ENCODE results near the gene SYT12. TPM values are rescaled to one million over a fixed set of nuclear protein-coding genes. Genes with fewer than 3 reads are reported as not detected.

SYT12 gene
- total and polyA plus RNA-seq, 2 of the 4 experiments (the other 2 are of a cell fraction), result 0.54 to 0.74 TPM

- Histone ChIP-seq H2BK5ac (ENCODE audit: low read depth, low read length, poor library complexity, severe bottlenecking) (no peak overlapping the region), H3K36me3 (ENCODE audit: control insufficient read depth, insufficient read depth, low read length) (no peaks in the 10 kb centered on the region), H2BK120ac (ENCODE audit: low read depth, low read length) (peak overlapping the region; percentile 10; the same call in 1 of the 2 replicates), H4K20me1 (ENCODE audit: insufficient read depth, low read length) (no peaks in the 10 kb centered on the region; the same call in 1 of the 2 replicates), H2AK5ac (ENCODE audit: low read depth, low read length) (peak overlapping the region; percentile 75; the same call in 1 of the 2 replicates), H4K8ac (ENCODE audit: low read depth in 2 of 2, low read length in 2 of 2) (peak overlapping the region; percentile 28 to 78; a peak in 2 of 4 replicates), H3K23ac (ENCODE audit: low read depth, low read length) (peak overlapping the region; percentile 66; the same call in 1 of the 2 replicates), H2AFZ (replicated peaks; ENCODE audit: low read length, poor library complexity) (peak overlapping the region; percentile 94), H3K14ac (replicated peaks; ENCODE audit: low read depth, low read length) (no peak overlapping the region), H3K9ac (ENCODE audit: low read depth, low read length) (peak overlapping the region; percentile 50; the same call in 1 of the 2 replicates), H3K56ac (ENCODE audit: extremely low read depth, insufficient read depth, low read length) (no peak overlapping the region; the same call in 1 of the 2 replicates), H3K18ac (ENCODE audit: low read depth, low read length) (no peak overlapping the region), H4K5ac (ENCODE audit: low read depth, low read length) (no peak overlapping the region; the same call in 1 of the 2 replicates), H3K9me1 (ENCODE audit: insufficient read depth, low read length) (peaks cover 10% of the 10 kb centered on the region), H2BK20ac (ENCODE audit: low read depth, low read length) (no peak overlapping the region; the same call in 1 of the 2 replicates), H3K4me3 (ENCODE audit: insufficient read depth, low read depth, low read length) (peak overlapping the region; percentile 54), H2AK9ac (replicated peaks; ENCODE audit: low read depth, low read length, poor library complexity) (peak overlapping the region; percentile 79), H2BK15ac (ENCODE audit: low read depth, low read length) (0 out of 3 replicates have a peak overlapping the region, but pooled peaks have one; percentile 31), H3K9me3 (ENCODE audit: control insufficient read depth, insufficient read depth, low read length) (no peaks in the 10 kb centered on the region), H4K91ac (ENCODE audit: insufficient read depth, low read depth, low read length) (no peak overlapping the region; the same call in 1 of the 2 replicates), H3K4me1 (ENCODE audit: control insufficient read depth, insufficient read depth, low read length) (peaks cover 22% of the 10 kb centered on the region), H3K79me1 (ENCODE audit: low read depth in 1 of 2, low read length in 2 of 2) (0 out of 4 replicates have a peak, but pooled peaks cover 0 to 12% of the 10 kb centered on the region in 2 experiments), H3K27me3 (ENCODE audit: control insufficient read depth, insufficient read depth, low read length) (no peaks in the 10 kb centered on the region), H3K4me2 (ENCODE audit: low read depth, low read length) (peak overlapping the region; percentile 60; the same call in 1 of the 2 replicates), H3K4ac (ENCODE audit: low read depth, low read length) (peak overlapping the region; percentile 67; the same call in 1 of the 2 replicates), H3K27ac (ENCODE audit: insufficient read depth, low read length) (no peak overlapping the region)
- POLR2A ChIA-PET (ENCODE audit: unreplicated experiment), result no interaction called here
- BruUV-seq (replicated peaks), result no TSS peak
- DNase-seq, result no peak
- intact Hi-C loops (cut with micrococcal nuclease) (no loop called here), in situ Hi-C loops (cut with MboI; ENCODE audit: low sequenced_read_pairs) (no loop called here), dilution Hi-C loops (cut with HindIII; ENCODE audit: low sequenced_read_pairs, unreplicated experiment) (no loop called here)
- 79% methylated on average over 4 of the region's 10 CpGs; no CpG with 5 or more reads in 1 of the 2 experiments for WGBS, 2 experiments (ENCODE audit: extremely low coverage in 2 of 2, insufficient read length in 1 of 2)
- TF ChIP-seq RAD21 (IDR thresholded peaks at IDR 0.05; ENCODE audit: low read length), result no peak
- TF ChIP-seq SMC3 (IDR thresholded peaks at IDR 0.05; ENCODE audit: low read depth, low read length), result no peak
- no peak for TF ChIP-seq MAFK (IDR thresholded peaks at IDR 0.05; ENCODE audit: low read depth, low read length)
- TF ChIP-seq MAZ (IDR thresholded peaks at IDR 0.05; ENCODE audit: borderline replicate concordance, low read depth, low read length), result no peak
- TF ChIP-seq RCOR1 (IDR thresholded peaks at IDR 0.05; ENCODE audit: insufficient replicate concordance, low read length), result no peak
- no peak for TF ChIP-seq MXI1 (IDR thresholded peaks at IDR 0.05; ENCODE audit: borderline replicate concordance, low read depth, low read length)
- no peak for TF ChIP-seq BHLHE40 (IDR thresholded peaks at IDR 0.05; ENCODE audit: low read depth, low read length)
- TF ChIP-seq NFE2L2 (IDR thresholded peaks at IDR 0.05; ENCODE audit: low read depth, low read length), result no peak
- TF ChIP-seq USF2 (IDR thresholded peaks at IDR 0.05; ENCODE audit: low read depth, low read length), result no peak
- TF ChIP-seq FOS (IDR thresholded peaks at IDR 0.05; ENCODE audit: low read depth, low read length), result no peak
- TF ChIP-seq POLR2A (IDR thresholded peaks at IDR 0.05; ENCODE audit: low read depth, low read length), result no peak
- TF ChIP-seq CEBPB (IDR thresholded peaks at IDR 0.05; ENCODE audit: low read depth, low read length), result no peak
- TF ChIP-seq CHD1 (IDR thresholded peaks at IDR 0.05; ENCODE audit: low read depth, low read length), result no peak
- TF ChIP-seq RFX5 (IDR thresholded peaks at IDR 0.05; ENCODE audit: low read depth, low read length), result no peak
- no peak for TF ChIP-seq ELK1 (IDR thresholded peaks at IDR 0.05; ENCODE audit: borderline replicate concordance, low read depth, low read length)
- TF ChIP-seq, protein P1, sequence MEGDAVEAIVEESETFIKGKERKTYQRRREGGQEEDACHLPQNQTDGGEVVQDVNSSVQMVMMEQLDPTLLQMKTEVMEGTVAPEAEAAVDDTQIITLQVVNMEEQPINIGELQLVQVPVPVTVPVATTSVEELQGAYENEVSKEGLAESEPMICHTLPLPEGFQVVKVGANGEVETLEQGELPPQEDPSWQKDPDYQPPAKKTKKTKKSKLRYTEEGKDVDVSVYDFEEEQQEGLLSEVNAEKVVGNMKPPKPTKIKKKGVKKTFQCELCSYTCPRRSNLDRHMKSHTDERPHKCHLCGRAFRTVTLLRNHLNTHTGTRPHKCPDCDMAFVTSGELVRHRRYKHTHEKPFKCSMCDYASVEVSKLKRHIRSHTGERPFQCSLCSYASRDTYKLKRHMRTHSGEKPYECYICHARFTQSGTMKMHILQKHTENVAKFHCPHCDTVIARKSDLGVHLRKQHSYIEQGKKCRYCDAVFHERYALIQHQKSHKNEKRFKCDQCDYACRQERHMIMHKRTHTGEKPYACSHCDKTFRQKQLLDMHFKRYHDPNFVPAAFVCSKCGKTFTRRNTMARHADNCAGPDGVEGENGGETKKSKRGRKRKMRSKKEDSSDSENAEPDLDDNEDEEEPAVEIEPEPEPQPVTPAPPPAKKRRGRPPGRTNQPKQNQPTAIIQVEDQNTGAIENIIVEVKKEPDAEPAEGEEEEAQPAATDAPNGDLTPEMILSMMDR (conservative IDR thresholded peaks at IDR 0.05; ENCODE audit: low read depth, low read length), result no peak
- no peak for ATAC-seq (ENCODE audit: low read depth)
- CTCF ChIA-PET, result no interaction called here
Measured at GRCh38 chr11:67057205-67057672, 34.3 kb downstream of the SYT12 start.
